HepG2 (cell line): Measurements from ENCODE around the gene BHLHE23. TPM values are rescaled to one million over a fixed set of nuclear protein-coding genes. Genes with fewer than 3 reads are reported as not detected.
A peak's percentile ranks its signal among the peaks of the same experiment; 100 is the strongest.

ENCODE experiments used
- ARID3A ChIP-seq: IDR thresholded peaks from 2 replicates; pipeline ENCODE4 v1.6.1; 2012; ENCODE audit warnings: low read depth, low read length, improper control_type of control experiment
- BCL3 ChIP-seq: sonication (generic); formaldehyde crosslinking; IDR thresholded peaks from 2 replicates; pipeline ENCODE4 v1.5.1; 2020; ENCODE audit warnings: mild to moderate bottlenecking, missing genetic modification reagents, moderate library complexity
- BCL6 ChIP-seq: IDR thresholded peaks from 2 replicates; pipeline ENCODE4 v1.6.1; 2016; ENCODE audit warnings: missing genetic modification reagents, missing compliant biosample characterization
- DMAP1 ChIP-seq: IDR thresholded peaks from 2 replicates; pipeline ENCODE4 v1.6.1; 2016
- HBP1 ChIP-seq: IDR thresholded peaks from 2 replicates; pipeline ENCODE4 v1.6.1; 2016; ENCODE audit warnings: low read depth, control low read depth
- HNRNPK ChIP-seq: fragments of 200-400 bp; formaldehyde crosslinking; IDR thresholded peaks from 2 replicates; pipeline ENCODE4 v1.6.1; 2018; ENCODE audit warnings: low read length, low read depth, moderate library complexity, mild to moderate bottlenecking; ENCODE audit not compliant: poor library complexity, severe bottlenecking
- KLF12 ChIP-seq: sonication (generic); formaldehyde crosslinking; IDR thresholded peaks from 2 replicates; pipeline ENCODE4 v1.4.0; 2020; ENCODE audit warnings: missing genetic modification reagents, borderline replicate concordance
- MAFG ChIP-seq: sonication (generic); formaldehyde crosslinking; IDR thresholded peaks from 2 replicates; pipeline ENCODE4 v1.5.1; 2020; ENCODE audit warnings: mild to moderate bottlenecking, missing genetic modification reagents
- MIER2 ChIP-seq: IDR thresholded peaks from 2 replicates; pipeline ENCODE4 v1.6.1; 2016; ENCODE audit warnings: missing biosample characterization, missing genetic modification reagents
- MIXL1 ChIP-seq: IDR thresholded peaks from 2 replicates; pipeline ENCODE4 v1.6.1; 2016
- MTA3 ChIP-seq: sonication (generic); formaldehyde crosslinking; IDR thresholded peaks from 2 replicates; pipeline ENCODE4 v1.4.0; 2020; ENCODE audit warnings: missing genetic modification reagents
- NCOA2 ChIP-seq: sonication (generic); formaldehyde crosslinking; IDR thresholded peaks from 2 replicates; pipeline ENCODE4 v1.8.0; 2022; ENCODE audit warnings: inconsistent platforms
- PCBP2 ChIP-seq: fragments of 200-400 bp; formaldehyde crosslinking; optimal IDR thresholded peaks from 2 replicates; pipeline ENCODE3; 2018; ENCODE audit warnings: low read length, low read depth; ENCODE audit not compliant: poor library complexity, severe bottlenecking
- POLR2AphosphoS5 ChIP-seq: IDR thresholded peaks from 2 replicates; pipeline ENCODE4 v1.6.1; 2012; ENCODE audit warnings: low read depth, low read length
- PRMT3 ChIP-seq: sonication (generic); formaldehyde crosslinking; IDR thresholded peaks from 2 replicates; pipeline ENCODE4 v1.8.1; 2022; ENCODE audit warnings: low read depth, mild to moderate bottlenecking, moderate library complexity, missing genetic modification reagents, borderline replicate concordance
- RAD21 ChIP-seq: fragments of 450-650 bp; formaldehyde crosslinking; IDR thresholded peaks from 2 replicates; pipeline ENCODE4 v1.5.0; 2020; ENCODE audit warnings: mild to moderate bottlenecking
- TBX2 ChIP-seq: sonication (generic); formaldehyde crosslinking; IDR thresholded peaks from 2 replicates; pipeline ENCODE4 v1.5.0; 2020; ENCODE audit warnings: missing genetic modification reagents, mild to moderate bottlenecking, borderline replicate concordance
- ZKSCAN8 ChIP-seq: IDR thresholded peaks from 2 replicates; pipeline ENCODE4 v1.6.1; 2016; ENCODE audit warnings: borderline replicate concordance, missing genetic modification reagents, missing compliant biosample characterization
- ZMAT3 ChIP-seq: sonication (generic); formaldehyde crosslinking; conservative IDR thresholded peaks from 2 replicates; pipeline ENCODE4 v1.7.0; 2021; ENCODE audit warnings: missing genetic modification reagents
- ZNF124 ChIP-seq: sonication (generic); formaldehyde crosslinking; IDR thresholded peaks from 2 replicates; pipeline ENCODE4 v1.4.0; 2020; ENCODE audit warnings: missing genetic modification reagents
- ZNF20 ChIP-seq: sonication (generic); formaldehyde crosslinking; IDR thresholded peaks from 2 replicates; pipeline ENCODE4 v1.4.0; 2020; ENCODE audit warnings: mild to moderate bottlenecking, moderate library complexity, missing genetic modification reagents
- ZNF670 ChIP-seq: sonication (generic); formaldehyde crosslinking; IDR thresholded peaks from 2 replicates; pipeline ENCODE4 v1.8.0; 2022; ENCODE audit warnings: mild to moderate bottlenecking, missing genetic modification reagents, borderline replicate concordance
- ZNF710 ChIP-seq: sonication (generic); formaldehyde crosslinking; IDR thresholded peaks from 2 replicates; pipeline ENCODE4 v1.5.0; 2020; ENCODE audit warnings: mild to moderate bottlenecking, missing genetic modification reagents, borderline replicate concordance
- ZNF777 ChIP-seq: sonication (generic); formaldehyde crosslinking; IDR thresholded peaks from 2 replicates; pipeline ENCODE4 v1.4.0; 2020; ENCODE audit warnings: missing genetic modification reagents
- polyA plus RNA-seq, 8 experiments: library from polyadenylated mRNA; depleted of rRNA in 3 of 8; stranded (reverse) in 7 of 8; unstranded in 1 of 8; fragments of >200 nt; fragmentation: Illumina TruSeq in 4 of 8; extraction: Trizol in 4 of 8; gene quantifications; 2 replicates each; pipeline versions ENCODE4 v1.2.1 to v1.2.3, GENCODE V29; 2011 to 2016; ENCODE audit warnings: low read depth in 4 of 8, missing spikeins in 1 of 8, mixed read lengths in 1 of 8; ENCODE audit not compliant: insufficient read depth in 1 of 8
- total RNA-seq, 5 experiments: library from RNA; depleted of rRNA; stranded (reverse); fragments of >200 nt; fragmentation: Illumina TruSeq; extraction: Trizol; gene quantifications; 2 replicates each; pipeline ENCODE4 v1.2.3, GENCODE V29; 2016; ENCODE audit warnings: low read depth in 1 of 5

The BHLHE23 gene
- total and polyA plus RNA-seq, 2 of the 13 experiments (the other 11 are each of a cell fraction or from before 2014, with no cell fraction given): not detected

- no peak for TF ChIP-seq ARID3A
- TF ChIP-seq ZNF710 (CRISPR knock-in tag): no peak
- no peak for TF ChIP-seq PRMT3 (CRISPR knock-in tag)
- peak; percentile 60; the same call in 1 of the 2 replicates for TF ChIP-seq HBP1
- peak; percentile 85 for TF ChIP-seq MIER2 (CRISPR knock-in tag)
- TF ChIP-seq TBX2 (CRISPR knock-in tag): peak; percentile 74; the same call in 1 of the 2 replicates
- TF ChIP-seq DMAP1 (CRISPR knock-in tag): no peak
- TF ChIP-seq PCBP2: no peak
- TF ChIP-seq ZKSCAN8 (CRISPR knock-in tag): no peak
- TF ChIP-seq ZNF777: peak; percentile 91
- 0 out of 2 replicates have a peak, but pooled peaks have one; percentile 45 for TF ChIP-seq BCL3
- TF ChIP-seq HNRNPK: peak; percentile 48
- TF ChIP-seq MIXL1 (CRISPR knock-in tag): peak; percentile 52; the same call in 1 of the 2 replicates
- TF ChIP-seq BCL6 (CRISPR knock-in tag): peak; percentile 46
- no peak for TF ChIP-seq NCOA2
- TF ChIP-seq ZNF20: no peak
- TF ChIP-seq ZNF124 (CRISPR knock-in tag): 0 out of 2 replicates have a peak, but pooled peaks have one; percentile 65
- TF ChIP-seq MAFG (CRISPR knock-in tag): no peak
- no peak for TF ChIP-seq KLF12
- TF ChIP-seq MTA3 (CRISPR knock-in tag): no peak
- no peak for TF ChIP-seq POLR2AphosphoS5
- TF ChIP-seq ZNF670: no peak
- peak; percentile 99 for TF ChIP-seq RAD21 (CRISPR knock-in tag)
- no peak for TF ChIP-seq ZMAT3 (CRISPR knock-in tag)
Observed at GRCh38 chr20:62971950-62972844, 34.6 kb downstream of the BHLHE23 start (continued).
